NCI-H526 treated with DMSO at 0.1 percent for 48 hours (cell line): ENCODE measurements around the gene TLCD3B.
"Not testable (repeated sequence)": the region's sequence is repeated elsewhere in the genome, so short reads cannot be mapped to it uniquely, and the experiment has no call there.

ENCODE experiments used
- DNase-seq: peaks from one replicate; lab custom pipeline; 2025; lab: John Stamatoyannopoulos, UW

TLCD3B gene

GRCh38 chr16:30025574-30025973 lies 5.5 kb downstream of the TLCD3B start:
- no peak for DNase-seq

- no peak for DNase-seq
Measured at GRCh38 chr16:30025156-30025555, 5.9 kb downstream of the TLCD3B start.

- no peak for DNase-seq
Measured at GRCh38 chr16:30024451-30024850, 6.6 kb downstream of the TLCD3B start.

GRCh38 chr16:30023586-30023985 lies 7.5 kb downstream of the TLCD3B start:
- no peak for DNase-seq

DNA sequence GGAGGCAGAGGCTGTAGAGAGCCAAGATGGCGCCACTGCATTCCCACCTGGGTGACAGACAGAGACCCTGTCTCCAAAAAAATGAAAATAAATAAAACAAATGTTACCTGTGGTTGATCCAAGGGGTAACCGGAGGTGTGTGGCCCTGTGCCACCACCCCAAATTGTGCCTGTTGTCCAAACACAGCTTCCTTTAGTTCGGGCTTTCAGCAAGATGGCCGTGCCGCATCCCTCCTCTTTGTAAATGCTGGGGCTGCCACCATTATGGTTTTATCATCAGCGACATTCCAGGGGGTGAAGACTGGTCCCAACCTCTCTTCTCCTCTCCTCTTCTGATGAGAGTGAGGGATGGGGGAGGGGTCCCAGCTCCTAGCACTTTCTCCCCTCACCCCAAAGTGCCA lies 8.2 kb downstream of the TLCD3B start, which contains the start of gene C16orf92:
Gene C16orf92, plus strand, starts transcription at position 312 of the 400 bp plus-strand sequence. CDS start 143 bp downstream, outside the sequence.
- no peak for DNase-seq

DNA sequence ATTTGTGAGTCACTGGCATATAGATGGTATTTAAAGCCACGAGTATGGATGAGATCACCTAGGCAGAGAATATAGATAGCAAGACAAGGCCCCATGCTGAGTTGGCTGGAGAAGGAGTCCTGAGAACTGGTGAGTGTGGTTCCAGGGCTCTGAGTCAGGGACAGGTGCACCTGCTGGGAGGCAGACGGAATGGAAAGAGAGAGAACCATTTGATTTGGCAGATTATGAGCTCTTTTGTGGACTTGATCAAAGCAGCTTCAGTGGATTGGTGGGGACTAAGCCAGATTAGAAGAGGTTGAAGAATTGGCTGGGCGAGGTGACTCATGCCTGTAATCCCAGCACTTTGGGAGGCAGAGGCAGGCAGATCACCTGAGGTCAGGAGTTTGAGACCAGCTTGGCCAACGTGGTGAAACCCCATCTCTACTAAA lies 12.3 kb downstream of the TLCD3B start:
- no peak for DNase-seq

DNA sequence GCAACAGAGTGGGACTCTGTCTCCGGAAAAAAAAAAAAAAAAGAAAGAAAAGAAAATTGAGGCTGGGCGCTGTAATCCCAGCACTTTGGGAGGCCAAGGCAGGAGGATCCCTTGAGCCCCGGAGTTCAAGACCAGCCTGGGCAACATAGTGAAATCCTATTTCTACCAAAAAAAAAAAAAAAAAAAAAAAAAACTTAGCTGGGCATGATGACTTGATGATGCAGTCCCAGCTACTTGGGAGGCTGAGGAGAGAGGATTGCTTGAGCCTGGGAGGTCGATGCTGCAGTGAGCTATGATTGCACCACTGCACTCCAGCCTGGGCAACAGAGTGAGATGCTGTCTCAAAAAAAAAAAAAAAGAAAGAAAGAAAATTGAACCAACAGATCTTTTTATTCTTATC lies 13.1 kb downstream of the TLCD3B start:
- DNase-seq = not testable (repeated sequence)

DNA sequence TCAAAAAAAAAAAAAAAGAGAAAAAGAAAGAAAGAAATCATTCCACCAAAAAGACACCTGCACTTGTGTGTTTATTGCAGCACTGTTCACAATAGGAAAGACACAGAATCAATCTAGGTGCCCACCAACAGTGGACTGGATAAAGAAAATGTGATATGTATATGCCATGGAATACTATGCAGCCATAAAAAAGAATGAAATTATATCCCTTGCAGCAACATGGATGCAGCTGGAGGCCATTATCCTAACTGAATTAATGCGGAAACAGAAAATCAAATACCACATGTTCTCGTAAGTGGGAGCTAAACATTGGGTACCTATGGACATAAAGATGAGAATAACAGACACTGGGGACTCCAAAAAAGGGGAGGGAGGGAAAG lies 13.8 kb downstream of the TLCD3B start:
- DNase-seq = no peak

DNA sequence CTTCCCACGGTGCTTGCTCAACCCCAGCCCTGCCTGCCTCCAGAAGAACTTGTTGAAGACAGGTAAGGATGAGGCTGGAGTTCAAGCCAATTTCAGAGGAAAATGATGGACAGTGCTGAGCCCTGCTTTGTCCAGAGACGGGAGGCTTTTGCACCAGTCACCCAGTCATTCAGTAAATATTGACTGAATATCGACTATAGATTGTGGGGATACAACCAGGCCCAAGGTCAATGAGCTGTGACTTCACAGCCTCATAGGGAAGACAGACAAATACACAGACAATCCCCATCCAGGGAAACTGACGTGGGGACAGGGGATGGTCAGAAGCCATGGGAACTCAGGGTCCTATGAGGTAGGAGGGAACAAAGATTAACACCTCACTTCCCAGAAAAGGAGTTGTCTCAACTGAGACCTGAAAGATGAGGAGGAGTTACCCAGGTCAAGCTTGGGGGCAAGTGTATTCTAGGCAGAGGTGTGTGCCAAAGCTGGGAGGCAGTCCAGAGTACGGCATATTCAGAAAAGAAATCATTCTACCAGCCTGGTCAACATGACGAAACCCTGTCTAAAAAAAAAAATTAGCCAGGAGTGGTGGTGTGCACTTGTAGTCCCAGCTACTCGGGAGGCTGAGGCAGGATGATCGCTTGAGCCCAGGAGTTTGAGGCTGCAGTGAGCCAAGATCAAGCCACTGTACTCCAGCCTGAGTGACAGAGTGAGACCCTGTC lies 14.4 kb downstream of the TLCD3B start:
- DNase-seq = no peak

- not testable (repeated sequence) for DNase-seq
Measured at GRCh38 chr16:30015450-30015849, 15.6 kb downstream of the TLCD3B start.

DNA sequence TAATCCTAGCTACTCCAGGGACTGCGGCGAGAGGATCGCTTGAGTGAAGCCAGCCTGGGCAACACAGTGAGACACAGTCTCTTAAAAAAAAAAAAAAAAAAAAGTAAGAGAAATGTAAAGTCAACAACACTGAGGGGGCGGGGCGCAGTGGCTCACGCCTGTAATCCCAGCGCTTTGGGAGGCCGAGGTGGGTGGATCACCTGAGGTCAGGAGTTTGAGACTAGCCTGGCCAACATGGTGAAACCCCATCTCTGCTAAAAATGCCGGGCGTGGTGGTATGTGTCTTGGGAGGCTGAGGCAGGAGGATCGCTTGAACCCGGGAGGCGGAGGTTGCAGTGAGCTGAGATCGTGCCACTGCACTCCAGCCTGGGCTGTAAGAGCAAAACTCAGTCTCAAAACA lies 18.5 kb downstream of the TLCD3B start:
- not testable (repeated sequence) for DNase-seq

DNA sequence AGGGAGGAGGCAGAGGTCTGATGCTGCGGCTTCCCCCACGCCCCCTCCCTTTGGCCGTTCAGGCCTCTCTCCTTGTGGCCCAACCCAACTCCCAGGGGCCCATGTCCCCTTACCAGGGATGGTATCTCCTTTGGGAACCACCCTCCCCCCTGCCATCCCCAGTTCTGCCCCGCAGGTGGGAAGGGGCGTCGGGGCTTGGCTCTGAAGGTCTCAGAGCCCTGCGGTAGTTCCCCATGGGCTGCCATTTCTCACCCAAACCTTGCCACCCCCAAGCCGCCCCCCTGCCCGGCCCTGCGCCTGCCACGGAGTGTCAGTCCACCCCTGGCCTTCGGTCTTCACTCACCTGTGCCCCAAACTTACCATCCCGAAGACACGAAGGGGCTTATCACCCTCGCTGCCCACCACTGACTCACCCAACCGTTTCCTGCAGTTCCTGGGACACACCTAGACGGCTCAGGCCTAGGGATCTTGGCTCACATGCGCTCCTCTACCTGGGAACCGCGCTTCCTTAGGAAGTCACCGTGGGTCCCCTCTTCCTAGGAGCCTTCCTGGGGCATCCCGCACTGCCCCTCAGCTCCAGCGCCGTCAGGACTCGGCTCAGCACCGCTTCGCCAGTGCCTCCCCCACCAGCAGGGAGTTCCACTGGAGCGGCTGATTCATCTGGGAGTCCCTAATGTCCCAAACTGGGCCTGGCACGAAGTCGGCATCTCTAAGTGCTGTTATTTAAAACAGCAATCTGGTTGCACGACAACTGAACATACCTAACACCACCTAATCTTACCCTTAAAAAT lies 19.2 kb downstream of the TLCD3B start:
- no peak for DNase-seq

DNA sequence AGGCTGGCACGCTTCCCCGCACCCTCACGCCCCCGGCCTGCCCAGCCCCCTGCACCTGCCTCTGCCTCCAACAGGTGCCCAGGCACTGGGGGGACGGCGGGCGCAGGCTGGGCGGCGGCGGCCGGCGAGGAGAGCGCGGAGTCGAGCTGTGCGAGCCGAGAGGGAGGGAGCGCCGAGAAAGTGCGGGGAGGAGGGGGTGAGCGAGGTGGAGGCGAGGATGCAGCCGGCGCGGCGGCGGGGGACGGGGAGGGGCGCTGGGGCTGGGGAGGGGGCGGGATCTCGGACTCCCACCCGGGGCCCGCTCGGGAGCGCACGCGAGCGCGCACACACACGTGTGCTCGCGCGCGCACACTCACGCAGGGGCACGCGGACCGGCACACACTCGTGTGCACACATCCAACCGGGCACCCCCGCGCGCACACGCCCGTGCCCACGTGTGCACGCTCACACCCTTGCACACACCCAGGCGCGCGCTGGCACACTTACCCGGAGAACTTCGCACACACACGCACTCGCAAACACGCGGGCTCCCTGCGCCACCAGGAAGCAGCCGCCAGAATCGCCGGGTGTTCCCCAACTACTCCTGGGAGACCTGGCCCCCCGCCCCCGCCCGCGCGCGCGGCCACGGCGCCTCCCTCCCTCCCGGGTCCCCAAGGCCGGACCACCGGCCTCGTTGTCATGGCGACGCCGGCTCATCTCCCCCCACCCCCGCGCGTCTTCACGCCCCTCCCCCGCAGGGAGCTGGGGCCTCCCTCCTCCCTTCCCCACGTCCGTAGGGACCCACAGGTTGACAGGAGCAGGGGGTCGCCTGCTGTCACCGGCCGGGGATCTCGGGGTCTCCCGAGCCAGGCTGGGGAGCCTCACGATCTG lies 20.0 kb downstream of the TLCD3B start, which contains the start of gene DOC2A:
Gene DOC2A, minus strand, starts transcription at position 184 of the 870 bp plus-strand sequence. CDS start 805 bp downstream, outside the sequence.
- DNase-seq = peak; percentile 52

DNA sequence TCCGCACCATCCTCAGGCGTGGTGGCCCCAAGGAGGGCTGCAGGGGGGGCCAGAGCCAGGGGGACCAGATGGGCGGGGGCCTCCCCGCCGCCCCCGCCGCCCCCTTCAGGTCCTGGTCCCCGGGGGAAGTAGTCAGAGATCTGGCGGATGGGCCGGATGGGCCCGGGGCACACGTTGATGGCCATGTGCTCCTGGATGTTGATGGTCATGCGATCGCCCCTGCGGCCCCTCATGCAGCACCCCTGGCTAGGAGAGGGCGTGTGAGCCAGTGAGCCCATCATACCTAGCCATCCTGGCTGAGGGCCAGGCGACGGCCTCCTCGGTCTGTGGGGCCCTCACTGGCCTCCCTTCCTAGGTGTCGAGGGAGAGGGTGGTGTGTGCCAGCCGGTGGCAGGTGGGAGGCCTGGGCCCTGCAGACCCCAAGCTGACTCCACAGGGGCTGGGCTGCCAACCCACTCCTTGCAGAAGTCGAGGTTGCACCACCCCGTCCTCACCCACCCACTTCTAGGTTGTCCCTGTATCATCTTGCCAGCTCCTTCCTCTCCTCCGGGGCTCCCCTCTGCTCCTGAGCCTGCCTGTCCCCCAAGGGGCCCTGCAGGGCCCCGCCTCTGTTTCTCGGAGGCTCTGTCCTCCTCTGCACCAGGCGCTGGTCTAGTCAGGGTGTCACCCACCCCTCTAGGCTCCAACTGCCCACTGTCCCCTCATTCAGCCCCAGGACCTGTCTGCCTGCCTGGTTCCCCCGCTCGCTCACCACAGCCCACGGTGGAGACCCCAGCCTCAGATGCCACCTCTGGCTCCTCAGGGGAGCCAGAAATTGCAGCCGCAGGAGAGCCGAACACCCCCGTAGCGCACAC lies 20.9 kb downstream of the TLCD3B start:
- DNase-seq = no peak

- DNase-seq = no peak
Measured at GRCh38 chr16:30009085-30009862, 21.8 kb downstream of the TLCD3B start.

GRCh38 chr16:30007378-30007895 lies 23.6 kb downstream of the TLCD3B start:
- DNase-seq = no peak

DNA sequence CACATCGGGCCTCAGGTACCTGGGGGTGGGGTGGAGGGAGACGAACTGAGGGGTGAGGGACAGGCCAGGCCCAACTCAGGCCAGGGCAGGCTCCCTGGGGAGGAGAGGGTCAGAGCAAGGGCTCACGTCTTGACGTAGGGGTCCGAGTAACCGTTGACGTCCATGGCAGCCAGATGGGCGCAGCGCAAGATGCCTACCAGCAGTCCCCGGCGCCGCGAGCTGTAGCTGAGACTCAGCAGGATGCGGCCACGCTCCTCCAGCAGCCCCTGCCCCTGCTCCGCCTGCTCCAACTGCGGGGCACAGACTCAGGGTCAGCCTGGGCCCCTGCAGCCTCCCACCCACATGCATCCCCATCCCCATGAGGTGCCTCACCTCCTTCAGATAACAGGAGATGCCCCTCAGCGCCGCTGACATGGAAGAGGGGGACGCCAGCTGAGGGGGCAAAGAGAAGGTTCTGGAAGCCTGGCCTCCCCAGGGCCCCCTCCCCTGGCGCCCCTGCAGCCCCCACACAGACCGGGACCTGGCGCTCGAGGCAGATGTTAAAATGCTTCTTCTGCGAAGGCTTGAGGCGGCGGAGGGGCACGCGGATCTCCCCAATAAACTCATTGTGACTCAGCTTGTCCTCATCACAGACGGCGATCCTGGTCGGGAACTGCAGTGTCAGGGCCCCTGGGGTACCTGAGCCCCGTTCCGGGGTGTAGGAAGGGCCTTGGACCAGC lies 24.3 kb downstream of the TLCD3B start:
- DNase-seq = no peak

- DNase-seq = no peak
Measured at GRCh38 chr16:30006095-30006473, 25.0 kb downstream of the TLCD3B start.

DNA sequence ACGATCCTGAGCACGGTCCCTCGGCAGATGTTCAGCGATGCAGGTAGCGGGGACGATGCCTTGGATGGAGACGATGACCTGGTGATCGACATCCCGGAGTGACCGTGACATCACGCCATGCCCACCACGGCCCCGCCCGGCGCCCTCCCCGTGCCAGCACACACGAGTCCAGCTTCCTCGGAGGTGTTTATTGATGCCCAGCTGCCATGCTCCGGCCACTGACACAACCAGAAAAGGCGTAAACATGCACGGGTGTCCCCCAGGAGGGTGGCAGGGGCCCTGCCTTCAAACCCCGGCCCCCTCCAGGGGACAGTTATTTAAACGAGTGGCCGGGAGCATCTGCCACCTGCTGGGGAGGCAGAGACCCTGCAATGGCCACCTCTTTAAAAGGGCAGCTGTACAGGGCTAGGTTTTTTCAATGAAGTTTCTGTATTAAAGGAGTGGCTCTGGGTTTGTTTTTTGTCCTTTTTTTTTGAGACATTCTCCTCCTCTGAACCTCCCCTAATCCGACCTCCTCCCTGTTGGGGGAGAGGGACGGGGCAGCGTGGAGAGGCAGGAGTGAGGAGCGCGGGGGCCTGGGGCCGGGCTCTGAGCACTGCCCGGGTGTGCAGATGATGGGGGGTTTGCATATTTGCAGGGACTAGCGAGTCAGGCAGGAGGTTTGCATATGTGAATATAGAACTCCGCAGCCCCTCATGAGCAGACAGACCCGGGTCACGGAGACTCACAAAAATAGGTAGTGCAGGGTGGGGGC lies 25.6 kb downstream of the TLCD3B start:
- DNase-seq = no peak
